HG03060 (cell line): Measurements from ENCODE around the gene PDE6B.
"Not testable (repeated sequence)": the region's sequence is repeated elsewhere in the genome, so short reads cannot be mapped to it uniquely, and the experiment has no call there.

Experiments used
- ATAC-seq: cut with Tn5 transposase; IDR thresholded peaks from one replicate; pipeline ENCODE4 v1.9.1; 2021; ENCODE audit warnings: low read depth, moderate number of reproducible peaks; ENCODE audit not compliant: unreplicated experiment

The PDE6B gene

GRCh38 chr4:666822-667544 is 41.6 kb downstream of the PDE6B start:
- no peak for ATAC-seq

- ATAC-seq: no peak
Observed at GRCh38 chr4:667545-667925, 42.2 kb downstream of the PDE6B start.

- ATAC-seq: not testable (repeated sequence)
Observed at GRCh38 chr4:668219-668618, 42.8 kb downstream of the PDE6B start.

GRCh38 chr4:669806-670559 is 44.6 kb downstream of the PDE6B start:
- ATAC-seq: not testable (repeated sequence)

- no peak for ATAC-seq
Observed at GRCh38 chr4:671769-672168, 46.4 kb downstream of the PDE6B start.

GRCh38 chr4:673349-674091 is 48.1 kb downstream of the PDE6B start:
- ATAC-seq: no peak

- peak; percentile 50 for ATAC-seq
Observed at GRCh38 chr4:674172-675035, 49.0 kb downstream of the PDE6B start, which contains the start of the genes ATP5ME and MYL5. Gene ATP5ME (minus strand): TSS chr4:674276. CDS start chr4:674247, 29 bp downstream. Gene MYL5 (plus strand): TSS chr4:674542. CDS start chr4:678027, 3,485 bp downstream.

- ATAC-seq: no peak
Observed at GRCh38 chr4:675036-675882, 49.9 kb downstream of the PDE6B start.

- ATAC-seq: no peak
Observed at GRCh38 chr4:675980-676870, 50.9 kb downstream of the PDE6B start.

GRCh38 chr4:676871-677235 is 51.5 kb downstream of the PDE6B start:
- ATAC-seq: no peak

GRCh38 chr4:677431-678293 is 52.3 kb downstream of the PDE6B start:
- no peak for ATAC-seq

GRCh38 chr4:678331-679103 is 53.1 kb downstream of the PDE6B start:
- ATAC-seq: no peak

- ATAC-seq: no peak
Observed at GRCh38 chr4:679104-679481, 53.7 kb downstream of the PDE6B start.

GRCh38 chr4:679629-680028 is 54.3 kb downstream of the PDE6B start:
- ATAC-seq: no peak

GRCh38 chr4:680091-680490 is 54.7 kb downstream of the PDE6B start:
- no peak for ATAC-seq

- no peak for ATAC-seq
Observed at GRCh38 chr4:680551-680927, 55.2 kb downstream of the PDE6B start.
